ENCODE results near the gene LHFPL6.

DNA sequence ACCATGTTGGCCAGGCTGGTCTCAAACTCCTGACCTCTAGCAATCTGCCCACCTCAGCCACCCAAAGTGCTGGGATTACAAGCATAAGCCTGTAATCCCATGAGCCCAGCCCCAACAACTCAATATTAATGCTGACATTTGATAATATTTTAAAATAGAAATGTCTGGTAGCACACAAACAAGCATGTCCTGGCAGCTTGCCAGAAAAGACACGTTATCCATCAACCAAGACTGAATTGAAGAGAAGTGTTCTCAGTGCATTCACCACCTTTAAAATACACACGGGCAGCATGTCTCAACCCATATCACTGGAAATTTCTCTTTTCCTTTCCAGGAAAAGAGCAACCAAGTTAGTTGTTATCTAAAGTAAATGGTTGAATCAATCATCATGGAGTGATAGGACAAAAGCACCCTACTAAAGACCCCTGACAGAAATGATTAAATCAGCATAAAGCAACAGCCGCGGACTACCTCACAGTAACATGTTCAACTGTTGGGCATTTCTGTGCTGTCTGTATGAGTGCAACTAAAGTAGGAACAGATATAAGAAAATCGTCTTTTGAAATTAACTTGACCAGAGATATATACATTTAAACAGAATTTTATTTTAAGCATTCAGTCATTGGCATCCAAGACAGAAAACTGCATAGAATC is 25.0 kb downstream of the LHFPL6 start:
- TF ChIP-seq, protein P1, sequence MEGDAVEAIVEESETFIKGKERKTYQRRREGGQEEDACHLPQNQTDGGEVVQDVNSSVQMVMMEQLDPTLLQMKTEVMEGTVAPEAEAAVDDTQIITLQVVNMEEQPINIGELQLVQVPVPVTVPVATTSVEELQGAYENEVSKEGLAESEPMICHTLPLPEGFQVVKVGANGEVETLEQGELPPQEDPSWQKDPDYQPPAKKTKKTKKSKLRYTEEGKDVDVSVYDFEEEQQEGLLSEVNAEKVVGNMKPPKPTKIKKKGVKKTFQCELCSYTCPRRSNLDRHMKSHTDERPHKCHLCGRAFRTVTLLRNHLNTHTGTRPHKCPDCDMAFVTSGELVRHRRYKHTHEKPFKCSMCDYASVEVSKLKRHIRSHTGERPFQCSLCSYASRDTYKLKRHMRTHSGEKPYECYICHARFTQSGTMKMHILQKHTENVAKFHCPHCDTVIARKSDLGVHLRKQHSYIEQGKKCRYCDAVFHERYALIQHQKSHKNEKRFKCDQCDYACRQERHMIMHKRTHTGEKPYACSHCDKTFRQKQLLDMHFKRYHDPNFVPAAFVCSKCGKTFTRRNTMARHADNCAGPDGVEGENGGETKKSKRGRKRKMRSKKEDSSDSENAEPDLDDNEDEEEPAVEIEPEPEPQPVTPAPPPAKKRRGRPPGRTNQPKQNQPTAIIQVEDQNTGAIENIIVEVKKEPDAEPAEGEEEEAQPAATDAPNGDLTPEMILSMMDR (IDR thresholded peaks at IDR 0.05) = no peak
- TF ChIP-seq POLR2A (IDR thresholded peaks at IDR 0.05) = no peak
